Sigmoid colon (tissue), 7 donors: ENCODE results near the gene ZNF366. TPM values are rescaled to one million over a fixed set of nuclear protein-coding genes. Genes with fewer than 3 reads are reported as not detected.

Experiments used
- DNase-seq: peaks from one replicate; pipeline ENCODE4 v3.0.0-alpha.2; 2019
- H3K27ac ChIP-seq, 4 donors: fragments of 200-600 bp; sonication (generic); one replicate each; pipeline ENCODE4 v1.5.1; 2016 to 2019; ENCODE audit warnings: mild to moderate bottlenecking in 1 of 4
- H3K27me3 ChIP-seq, 3 donors: fragments of 200-600 bp; sonication (generic); one replicate each; pipeline ENCODE4 v1.5.1; 2019; ENCODE audit warnings: mild to moderate bottlenecking in 1 of 3
- H3K36me3 ChIP-seq, 4 donors: fragments of 200-600 bp; sonication (generic); one replicate each; pipeline ENCODE4 v1.5.1; 2016 to 2019
- H3K4me1 ChIP-seq, 4 donors: fragments of 200-600 bp; sonication (generic); one replicate each; pipeline ENCODE4 v1.5.1; 2017 to 2019
- H3K4me3 ChIP-seq, 4 donors: fragments of 200-600 bp; sonication (generic); one replicate each; pipeline ENCODE4 v1.5.1; 2017 to 2019; ENCODE audit warnings: mild to moderate bottlenecking in 2 of 4, moderate library complexity in 1 of 4
- H3K9me3 ChIP-seq, 4 donors: fragments of 200-600 bp in 3 of 4; sonication (generic) in 3 of 4; one replicate each; pipeline versions ENCODE4 v1.5.1 to v1.6.1; 2013 to 2019
- EP300 ChIP-seq, 4 donors: sonication (generic); formaldehyde crosslinking; IDR thresholded peaks; one replicate each; pipeline ENCODE4 v1.6.1; 2017; ENCODE audit warnings: antibody characterized with exemption in 4 of 4
- POLR2A ChIP-seq, 2 donors: fragments of 450-650 bp; IDR thresholded peaks; one replicate each; pipeline ENCODE4 v1.6.1; 2016; ENCODE audit warnings: antibody characterized with exemption in 2 of 2, mild to moderate bottlenecking in 2 of 2, moderate library complexity in 2 of 2
- POLR2AphosphoS5 ChIP-seq, 4 donors: sonication (generic); formaldehyde crosslinking; IDR thresholded peaks; one replicate each; pipeline ENCODE4 v1.6.1; 2017; ENCODE audit warnings: antibody characterized with exemption in 4 of 4
- WGBS, 2 donors: extraction: QIAGEN DNeasy Blood & Tissue Kit; methylation state at CpG; one replicate each; pipeline ENCODE4 v1.1.7; 2013; 5-methylcytosine and 5-hydroxymethylcytosine counted together
- intact Hi-C: fragments of 100-400 bp; cut with DNase I; formaldehyde crosslinking; loops from one replicate; pipeline ENCODE4 v1.15.1; 2023
- polyA plus RNA-seq, 3 donors: library from polyadenylated mRNA; stranded (reverse); fragments of 200-250 nt; gene quantifications; one replicate each; pipeline ENCODE4 v1.2.3, GENCODE V29; 2013
- total RNA-seq, 4 donors: library from RNA; depleted of rRNA; stranded (reverse); fragments of >200 nt; gene quantifications; one replicate each; pipeline ENCODE4 v1.1.0, GENCODE V29; 2016
- TF ChIP-seq, protein P1 (sequence below), 4 experiments: fragments of 450-650 bp in 3 of 4; fragments of 200-600 bp in 1 of 4; IDR thresholded peaks; one replicate each; pipeline ENCODE4 v1.5.1; 2016 to 2019; ENCODE audit warnings: antibody characterized with exemption in 4 of 4, mild to moderate bottlenecking in 3 of 4, moderate library complexity in 2 of 4
- donor health status: healthy with polysubstance abuse.
- donor health status: Bipolar disorder and iron deficiency.
- donor health status: healthy.

ZNF366 gene
- total and polyA plus RNA-seq, 7 donors = 0.46 to 3.9 (median 1.8) TPM

DNA sequence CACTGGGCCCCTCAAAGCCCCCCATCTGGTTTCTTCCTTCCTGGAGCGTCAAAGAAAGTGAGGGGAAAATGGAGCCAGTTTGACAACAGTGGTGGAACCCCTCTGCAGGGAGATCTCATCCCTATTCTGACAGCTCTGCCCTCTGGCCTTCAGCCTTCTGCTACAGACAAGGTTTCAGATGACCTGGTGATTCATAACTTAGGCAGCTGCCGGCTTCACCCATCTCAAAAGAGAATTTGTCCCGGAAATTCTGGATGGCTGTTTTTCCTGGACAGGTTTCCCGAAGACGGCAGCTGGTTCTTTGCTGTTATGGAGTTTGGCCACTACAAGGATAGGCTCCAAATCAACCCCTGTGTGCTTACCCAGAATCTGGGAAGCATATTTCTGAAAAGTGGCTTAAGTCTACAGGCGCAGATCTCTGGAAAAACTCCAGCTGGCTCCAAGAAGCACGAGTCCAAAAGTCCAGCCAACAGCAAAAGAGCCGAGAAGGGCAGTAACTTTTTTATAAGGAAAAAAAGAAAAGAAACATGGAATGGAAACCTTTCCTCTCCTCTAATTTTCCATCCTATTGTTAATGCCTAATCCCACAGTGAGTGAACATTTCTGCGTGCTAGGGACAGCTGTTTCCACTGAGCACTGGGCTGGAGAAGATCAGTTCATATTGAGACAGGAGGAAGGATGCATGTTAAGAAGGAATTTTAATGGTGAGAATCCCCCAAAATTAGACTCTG lies 54.5 kb downstream of the ZNF366 start:
- Histone ChIP-seq H3K4me3 (no peak overlapping the region), H3K9me3 (no peaks in the 10 kb centered on the region), H3K27ac (peak overlapping the region; percentile 76 to 89 (median 84)), H3K4me1 (peaks cover 0 to 35% (median 31%) of the 10 kb centered on the region in 4 donors), H3K27me3 (no peaks in the 10 kb centered on the region), H3K36me3 (no peaks in the 10 kb centered on the region)
- peak; percentile 90 for DNase-seq
- WGBS, 2 donors = 10 to 43% methylated on average over 9 of the region's 9 CpGs
- intact Hi-C loops = no loop called here
- no peak for TF ChIP-seq POLR2A (IDR thresholded peaks at IDR 0.05)
- peak in 3 of 4 donors; percentile 35 to 66 (median 50) for TF ChIP-seq POLR2AphosphoS5 (IDR thresholded peaks at IDR 0.05)
- TF ChIP-seq, protein P1, sequence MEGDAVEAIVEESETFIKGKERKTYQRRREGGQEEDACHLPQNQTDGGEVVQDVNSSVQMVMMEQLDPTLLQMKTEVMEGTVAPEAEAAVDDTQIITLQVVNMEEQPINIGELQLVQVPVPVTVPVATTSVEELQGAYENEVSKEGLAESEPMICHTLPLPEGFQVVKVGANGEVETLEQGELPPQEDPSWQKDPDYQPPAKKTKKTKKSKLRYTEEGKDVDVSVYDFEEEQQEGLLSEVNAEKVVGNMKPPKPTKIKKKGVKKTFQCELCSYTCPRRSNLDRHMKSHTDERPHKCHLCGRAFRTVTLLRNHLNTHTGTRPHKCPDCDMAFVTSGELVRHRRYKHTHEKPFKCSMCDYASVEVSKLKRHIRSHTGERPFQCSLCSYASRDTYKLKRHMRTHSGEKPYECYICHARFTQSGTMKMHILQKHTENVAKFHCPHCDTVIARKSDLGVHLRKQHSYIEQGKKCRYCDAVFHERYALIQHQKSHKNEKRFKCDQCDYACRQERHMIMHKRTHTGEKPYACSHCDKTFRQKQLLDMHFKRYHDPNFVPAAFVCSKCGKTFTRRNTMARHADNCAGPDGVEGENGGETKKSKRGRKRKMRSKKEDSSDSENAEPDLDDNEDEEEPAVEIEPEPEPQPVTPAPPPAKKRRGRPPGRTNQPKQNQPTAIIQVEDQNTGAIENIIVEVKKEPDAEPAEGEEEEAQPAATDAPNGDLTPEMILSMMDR (IDR thresholded peaks at IDR 0.05) = no peak
- TF ChIP-seq EP300 (IDR thresholded peaks at IDR 0.05) = peak in 1 of 4 donors; percentile 42

DNA sequence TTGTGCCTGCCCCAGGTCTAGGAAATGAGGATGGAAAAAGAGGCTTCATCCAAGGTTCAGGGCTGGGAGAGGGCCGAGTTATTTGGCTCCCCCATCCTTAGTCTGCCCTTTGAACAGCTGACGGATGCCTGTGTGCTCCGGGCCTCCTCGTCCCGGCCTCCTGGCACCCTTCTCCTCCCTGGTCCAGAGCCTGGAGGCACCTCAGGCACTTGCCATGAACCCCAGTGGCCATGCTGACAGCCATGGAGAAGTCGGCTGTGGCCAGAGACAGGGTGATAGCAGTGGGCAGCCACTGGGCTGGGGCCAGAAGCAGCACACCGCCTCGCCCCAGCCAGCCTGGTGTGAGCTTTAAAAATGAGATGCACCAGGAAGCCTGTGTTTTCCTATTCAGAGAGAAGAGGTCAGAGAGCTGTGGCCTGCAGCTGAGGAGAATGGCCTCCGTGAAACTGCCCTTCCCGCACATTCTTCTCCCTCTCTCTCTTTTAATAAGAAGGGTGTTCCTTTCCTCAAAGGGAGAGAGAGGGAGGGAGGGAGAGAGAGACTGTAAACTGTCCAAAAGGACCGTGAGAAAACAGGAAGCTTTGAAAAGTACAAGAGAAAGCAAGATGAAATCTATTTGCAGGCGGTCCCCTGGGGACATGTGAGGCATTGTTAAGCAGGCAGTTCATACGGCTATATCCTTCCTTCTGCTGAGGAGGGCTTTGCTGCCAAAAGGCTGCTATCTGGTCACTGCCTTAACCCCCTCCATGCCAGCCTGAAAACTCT lies 55.3 kb downstream of the ZNF366 start:
- Histone ChIP-seq H3K36me3 (no peaks in the 10 kb centered on the region), H3K27me3 (no peaks in the 10 kb centered on the region), H3K4me1 (peaks cover 0 to 35% (median 31%) of the 10 kb centered on the region in 4 donors), H3K4me3 (no peak overlapping the region), H3K9me3 (no peaks in the 10 kb centered on the region), H3K27ac (peak overlapping the region; percentile 76 to 89 (median 84))
- 46 to 47% methylated on average over 13 of the region's 13 CpGs for WGBS, 2 donors
- no peak for TF ChIP-seq POLR2A (IDR thresholded peaks at IDR 0.05)
- TF ChIP-seq POLR2AphosphoS5 (IDR thresholded peaks at IDR 0.05) = peak in 3 of 4 donors; percentile 27 to 35 (median 27)
- TF ChIP-seq EP300 (IDR thresholded peaks at IDR 0.05) = no peak
- TF ChIP-seq, protein P1 (IDR thresholded peaks at IDR 0.05) = no peak
- intact Hi-C loops = no loop called here
- DNase-seq = peak; percentile 91

GRCh38 chr5:72448368-72448767 lies 58.8 kb downstream of the ZNF366 start:
- Histone ChIP-seq H3K27ac (no peak overlapping the region), H3K9me3 (no peaks in the 10 kb centered on the region), H3K4me3 (no peak overlapping the region), H3K36me3 (no peaks in the 10 kb centered on the region), H3K27me3 (no peaks in the 10 kb centered on the region), H3K4me1 (peaks cover 0 to 54% (median 39%) of the 10 kb centered on the region in 4 donors)
- 4 to 52% methylated on average over 1 of the region's 1 CpG for WGBS, 2 donors
- no peak for TF ChIP-seq POLR2A (IDR thresholded peaks at IDR 0.05)
- TF ChIP-seq, protein P1 (IDR thresholded peaks at IDR 0.05) = no peak
- no peak for TF ChIP-seq EP300 (IDR thresholded peaks at IDR 0.05)
- no peak for TF ChIP-seq POLR2AphosphoS5 (IDR thresholded peaks at IDR 0.05)
- intact Hi-C loops = no loop called here
- no peak for DNase-seq

DNA sequence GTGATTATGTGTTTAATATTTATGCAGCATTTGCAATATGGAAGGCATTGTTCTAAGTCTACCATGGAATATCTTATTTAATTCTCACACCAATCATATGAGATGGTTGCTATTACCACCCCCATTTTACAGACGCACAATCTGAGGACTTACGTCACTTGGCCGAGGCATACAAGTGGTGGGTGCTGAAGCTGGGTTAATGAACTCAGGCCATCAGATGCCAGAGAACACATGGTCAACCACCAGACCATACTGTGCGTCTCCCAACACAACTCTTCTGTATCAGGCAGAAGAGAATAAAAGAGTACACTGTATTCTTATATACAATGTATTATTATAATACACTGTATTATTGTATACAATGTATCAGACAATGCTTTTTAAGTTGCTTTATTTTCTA lies 59.5 kb downstream of the ZNF366 start:
- Histone ChIP-seq H3K4me3 (no peak overlapping the region), H3K27ac (no peak overlapping the region), H3K27me3 (no peaks in the 10 kb centered on the region), H3K4me1 (peaks cover 0 to 53% (median 33%) of the 10 kb centered on the region in 4 donors), H3K36me3 (no peaks in the 10 kb centered on the region), H3K9me3 (no peaks in the 10 kb centered on the region)
- DNase-seq = no peak
- 97% methylated on average over 4 of the region's 4 CpGs for WGBS, 2 donors
- TF ChIP-seq, protein P1 (IDR thresholded peaks at IDR 0.05) = no peak
- TF ChIP-seq POLR2A (IDR thresholded peaks at IDR 0.05) (no peak), POLR2AphosphoS5 (IDR thresholded peaks at IDR 0.05) (no peak), EP300 (IDR thresholded peaks at IDR 0.05) (no peak)
- intact Hi-C loops = no loop called here
